Bronchial epithelial cell (primary cell): Measurements from ENCODE around the gene LMO7. TPM values are rescaled to one million over a fixed set of nuclear protein-coding genes. Genes with fewer than 3 reads are reported as not detected.
A peak's percentile ranks its signal among the peaks of the same experiment; 100 is the strongest.

ENCODE experiments used
- DNase-seq: peaks from one replicate; pipeline ENCODE4 v3.0.0-alpha.2; 2010; ENCODE audit warnings: low read depth
- FAIRE-seq: peaks from 2 replicates; lab custom pipeline; 2011; peaks lifted over from hg19 to GRCh38; lab: Jason Lieb, UNC
- H3K27me3 ChIP-seq: 2 replicates; pipeline ENCODE4 v1.5.1; 2011; ENCODE audit warnings: low read length; ENCODE audit not compliant: control insufficient read depth, insufficient read depth
- H3K36me3 ChIP-seq: 2 replicates; pipeline ENCODE4 v1.5.1; 2011; ENCODE audit warnings: low read length; ENCODE audit not compliant: control insufficient read depth, insufficient read depth
- H3K4me3 ChIP-seq: 2 replicates; pipeline ENCODE4 v1.5.1; 2011; ENCODE audit warnings: mild to moderate bottlenecking, low read depth, low read length, control low read depth
- CTCF ChIP-seq: IDR thresholded peaks from 2 replicates; pipeline ENCODE4 v1.5.1; 2011; ENCODE audit warnings: mild to moderate bottlenecking, moderate library complexity, low read length, control low read depth, inconsistent platforms; ENCODE audit not compliant: insufficient read depth, severe bottlenecking
- total RNA-seq: library from RNA; depleted of rRNA; stranded (reverse); fragments of >200 nt; gene quantifications from 2 replicates; pipeline ENCODE4 v1.2.1, GENCODE V29; 2014

Gene LMO7
- total RNA-seq, 1 donor from 2014 or later = 150 TPM

- Histone ChIP-seq H3K27me3 (no peaks in the 10 kb centered on the region), H3K36me3 (no peaks in the 10 kb centered on the region), H3K4me3 (no peak overlapping the region)
- FAIRE-seq (no peak), DNase-seq (no peak)
- TF ChIP-seq CTCF = no peak
Measured at GRCh38 chr13:75621147-75621546, 15.0 kb upstream of the LMO7 start.

GRCh38 chr13:75628801-75629200, 7.3 kb upstream of the LMO7 start:
- no peak for FAIRE-seq

GRCh38 chr13:75633285-75633684, 2.8 kb upstream of the LMO7 start:
- no peaks in the 10 kb centered on the region for H3K27me3 ChIP-seq
- no peak overlapping the region for H3K4me3 ChIP-seq
- peak; percentile 29 for DNase-seq
- no peaks in the 10 kb centered on the region for H3K36me3 ChIP-seq
- FAIRE-seq = no peak
- TF ChIP-seq CTCF = no peak

More at GRCh38 chr13:75628801-75629200, 7.3 kb upstream of the LMO7 start:
- Histone ChIP-seq H3K36me3 (no peaks in the 10 kb centered on the region), H3K4me3 (no peak overlapping the region), H3K27me3 (no peaks in the 10 kb centered on the region)
- TF ChIP-seq CTCF = no peak
- DNase-seq = no peak

GRCh38 chr13:75635101-75635827, 866 bp upstream of the LMO7 start:
- no peaks in the 10 kb centered on the region for H3K36me3 ChIP-seq
- no peak for FAIRE-seq
- H3K27me3 ChIP-seq = no peaks in the 10 kb centered on the region
- peak; percentile 10 for DNase-seq
- no peak for TF ChIP-seq CTCF
- H3K4me3 ChIP-seq = peak overlapping the region; percentile 61

GRCh38 chr13:75636436-75637180, 478 bp downstream of the LMO7 start:
- DNase-seq = peak; percentile 11

More at GRCh38 chr13:75636436-75637180, 478 bp downstream of the LMO7 start:
- no peaks in the 10 kb centered on the region for H3K36me3 ChIP-seq
- FAIRE-seq = no peak
- H3K27me3 ChIP-seq = no peaks in the 10 kb centered on the region
- no peak for TF ChIP-seq CTCF
- peak overlapping the region; percentile 61 for H3K4me3 ChIP-seq
